ENCODE data around the gene FOXR1. TPM values are rescaled to one million over a fixed set of nuclear protein-coding genes. Genes with fewer than 3 reads are reported as not detected.
"Not testable (repeated sequence)": the region's sequence is repeated elsewhere in the genome, so short reads cannot be mapped to it uniquely, and the experiment has no call there.

Gene FOXR1
- total and polyA plus RNA-seq, 2 donors (not counting 3 experiments of a cell fraction or from before 2014, with no cell fraction given): not detected

DNA sequence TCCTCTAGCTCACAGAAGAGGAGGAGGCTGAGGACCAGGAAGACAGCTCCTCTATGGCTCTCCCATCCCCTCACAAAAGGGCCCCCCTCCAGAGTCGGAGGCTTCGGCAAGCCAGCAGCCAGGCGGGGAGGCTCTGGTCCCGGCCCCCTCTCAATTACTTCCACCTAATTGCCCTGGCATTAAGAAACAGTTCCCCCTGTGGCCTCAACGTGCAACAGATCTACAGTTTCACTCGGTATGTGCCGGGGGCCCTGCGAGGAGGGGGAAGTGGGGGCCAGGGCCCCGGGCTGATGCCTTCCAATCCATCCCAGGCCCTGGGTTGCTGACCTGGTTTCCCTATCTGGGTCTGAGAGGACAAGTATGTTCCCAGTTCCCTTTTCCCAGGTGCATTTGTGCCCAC is 7.9 kb downstream of the FOXR1 start:
- dilution Hi-C loops (cut with MboI; ENCODE audit: extremely low pct_ligation_motif_present, low sequenced_read_pairs) (no loop called here), intact Hi-C loops (cut with micrococcal nuclease) (no loop called here)
- POLR2A ChIA-PET: no interaction called here
- Histone ChIP-seq H3K27me3 (ENCODE audit: control insufficient read depth in 2 of 2, insufficient read depth in 2 of 2, low read length in 2 of 2) (peaks cover 4 to 11% of the 10 kb centered on the region in 2 experiments), H3K4me3 (replicated peaks in 1 of 3; ENCODE audit: insufficient read depth in 1 of 3, low read depth in 1 of 3, low read length in 3 of 3) (no peak overlapping the region), H3K79me2 (ENCODE audit: control insufficient read depth, insufficient read depth, low read length) (no peaks in the 10 kb centered on the region), H3K9me3 (replicated peaks; ENCODE audit: control insufficient read depth, insufficient read depth, low read length) (no peaks in the 10 kb centered on the region), H3K9me1 (replicated peaks; ENCODE audit: control insufficient read depth, extremely low read depth, insufficient read depth, low read length) (no peaks in the 10 kb centered on the region), H3K4me1 (ENCODE audit: control insufficient read depth, extremely low read depth, insufficient read depth, low read length) (no peaks in the 10 kb centered on the region), H3K36me3 (ENCODE audit: control insufficient read depth in 2 of 2, extremely low read depth in 1 of 2, insufficient read depth in 2 of 2, low read length in 2 of 2) (no peaks in the 10 kb centered on the region), H3K9ac (replicated peaks; ENCODE audit: extremely low read depth, insufficient read depth, low read length) (no peak overlapping the region), H3K27ac (ENCODE audit: insufficient read depth, low read depth, low read length) (no peak overlapping the region), H3K4me2 (ENCODE audit: insufficient read depth, low read length) (no peak overlapping the region), H4K20me1 (replicated peaks; ENCODE audit: control insufficient read depth, extremely low read depth, insufficient read depth, low read length) (no peaks in the 10 kb centered on the region), H2AFZ (ENCODE audit: low read depth, low read length) (no peak overlapping the region)
- no peak for FAIRE-seq
- no peak for DNase-seq (ENCODE audit: low read depth, low spot score)
- no TSS peak for BruUV-seq (replicated peaks)
- TF ChIP-seq GATA2 (IDR thresholded peaks at IDR 0.05; ENCODE audit: insufficient read depth, insufficient read length, low read depth, low read length): no peak
- no peak for TF ChIP-seq POLR2A (IDR thresholded peaks at IDR 0.05; ENCODE audit: low read depth, low read length)
- CTCF ChIA-PET: interaction anchor here (1.1 kb wide), 1 partner anchor 18 kb away, joined by 4 read pairs; the partner anchor contains the start of gene CENATAC

DNA sequence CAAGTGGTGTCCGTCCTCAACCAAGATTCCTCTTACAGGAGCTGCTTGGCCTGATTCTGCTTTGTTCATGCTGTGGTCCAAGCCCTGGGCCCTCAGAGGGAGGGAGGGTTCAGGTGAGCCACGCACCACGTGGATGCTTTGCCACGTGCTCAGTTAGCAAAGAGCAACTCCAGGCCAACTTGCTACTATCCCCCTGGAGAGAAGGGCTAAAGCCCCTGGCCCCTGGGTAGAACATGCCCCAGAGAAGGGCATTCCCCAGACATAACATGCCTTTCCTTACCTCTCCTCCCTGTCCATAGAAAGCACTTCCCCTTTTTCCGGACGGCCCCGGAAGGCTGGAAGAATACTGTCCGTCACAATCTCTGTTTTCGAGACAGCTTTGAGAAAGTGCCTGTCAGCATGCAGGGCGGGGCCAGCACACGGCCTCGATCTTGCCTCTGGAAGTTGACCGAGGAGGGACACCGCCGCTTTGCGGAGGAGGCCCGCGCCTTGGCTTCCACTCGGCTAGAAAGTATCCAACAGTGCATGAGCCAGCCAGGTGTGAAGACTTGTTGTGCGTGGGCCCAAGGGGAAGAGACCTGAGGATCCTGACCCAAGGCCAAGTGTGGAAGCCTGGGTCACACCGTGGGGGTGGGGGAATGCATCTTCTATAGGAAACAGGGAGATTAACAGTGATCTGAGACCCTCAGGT is 8.8 kb downstream of the FOXR1 start:
- TF ChIP-seq, protein P1, sequence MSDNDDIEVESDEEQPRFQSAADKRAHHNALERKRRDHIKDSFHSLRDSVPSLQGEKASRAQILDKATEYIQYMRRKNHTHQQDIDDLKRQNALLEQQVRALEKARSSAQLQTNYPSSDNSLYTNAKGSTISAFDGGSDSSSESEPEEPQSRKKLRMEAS (IDR thresholded peaks at IDR 0.05; ENCODE audit: insufficient read depth, insufficient read length): peak; percentile 12
- TF ChIP-seq JUN (IDR thresholded peaks at IDR 0.05; ENCODE audit: borderline replicate concordance, insufficient read depth, insufficient read length, low read depth): no peak
- TF ChIP-seq GATA2 (IDR thresholded peaks at IDR 0.05; ENCODE audit: insufficient read depth, insufficient read length, low read depth, low read length): no peak
- no peak for TF ChIP-seq EZH2 (IDR thresholded peaks at IDR 0.05; ENCODE audit: borderline replicate concordance, low read depth, low read length, severe bottlenecking)
- Histone ChIP-seq H3K27me3 (ENCODE audit: control insufficient read depth in 2 of 2, insufficient read depth in 2 of 2, low read length in 2 of 2) (peaks cover 4 to 5% of the 10 kb centered on the region in 2 experiments), H3K4me3 (replicated peaks in 1 of 3; ENCODE audit: insufficient read depth in 1 of 3, low read depth in 1 of 3, low read length in 3 of 3) (no peak overlapping the region), H3K36me3 (ENCODE audit: control insufficient read depth in 2 of 2, extremely low read depth in 1 of 2, insufficient read depth in 2 of 2, low read length in 2 of 2) (no peaks in the 10 kb centered on the region), H4K20me1 (replicated peaks; ENCODE audit: control insufficient read depth, extremely low read depth, insufficient read depth, low read length) (no peaks in the 10 kb centered on the region), H3K4me1 (ENCODE audit: control insufficient read depth, extremely low read depth, insufficient read depth, low read length) (no peaks in the 10 kb centered on the region), H3K27ac (ENCODE audit: insufficient read depth, low read depth, low read length) (no peak overlapping the region), H3K79me2 (ENCODE audit: control insufficient read depth, insufficient read depth, low read length) (no peaks in the 10 kb centered on the region), H3K4me2 (ENCODE audit: insufficient read depth, low read length) (no peak overlapping the region), H2AFZ (ENCODE audit: low read depth, low read length) (peak overlapping the region; percentile 8), H3K9me3 (replicated peaks; ENCODE audit: control insufficient read depth, insufficient read depth, low read length) (no peaks in the 10 kb centered on the region), H3K9me1 (replicated peaks; ENCODE audit: control insufficient read depth, extremely low read depth, insufficient read depth, low read length) (no peaks in the 10 kb centered on the region), H3K9ac (replicated peaks; ENCODE audit: extremely low read depth, insufficient read depth, low read length) (no peak overlapping the region)
- FAIRE-seq (no peak), DNase-seq (ENCODE audit: low read depth, low spot score) (no peak)
- dilution Hi-C loops (cut with MboI; ENCODE audit: extremely low pct_ligation_motif_present, low sequenced_read_pairs) (no loop called here), intact Hi-C loops (cut with micrococcal nuclease) (no loop called here)
- CTCF ChIA-PET: interaction anchor here (1.1 kb wide), 1 partner anchor 17 kb away, joined by 4 read pairs; the partner anchor contains the start of gene CENATAC
- BruUV-seq (replicated peaks): no TSS peak
- POLR2A ChIA-PET: no interaction called here

DNA sequence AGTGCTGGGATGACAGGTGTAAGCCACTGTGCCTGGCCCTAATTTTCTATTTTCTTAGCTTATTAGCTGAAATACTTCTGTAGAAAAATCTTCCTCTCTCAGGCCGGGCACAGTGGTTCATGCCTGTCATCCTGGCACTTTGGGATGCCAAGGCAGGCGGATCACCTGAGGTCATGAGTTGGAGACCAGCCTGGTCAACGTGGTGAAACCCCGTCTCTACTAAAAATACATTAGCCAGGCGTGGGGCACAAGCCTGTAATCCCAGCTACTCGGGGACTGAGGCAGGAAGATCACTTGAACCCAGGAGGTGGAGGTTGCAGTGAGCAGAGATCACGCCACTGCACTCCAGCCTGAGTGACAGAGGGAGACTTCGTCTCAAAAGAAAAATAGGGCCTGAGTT is 12.8 kb downstream of the FOXR1 start:
- H4K20me1 ChIP-seq (replicated peaks; ENCODE audit: control insufficient read depth, extremely low read depth, insufficient read depth, low read length); H3K4me1 ChIP-seq (ENCODE audit: control insufficient read depth, extremely low read depth, insufficient read depth, low read length); H3K27me3 ChIP-seq (ENCODE audit: control insufficient read depth in 2 of 2, insufficient read depth in 2 of 2, low read length in 2 of 2); H3K9me1 ChIP-seq (replicated peaks; ENCODE audit: control insufficient read depth, extremely low read depth, insufficient read depth, low read length); H2AFZ ChIP-seq (ENCODE audit: low read depth, low read length); BruUV-seq (replicated peaks); H3K4me2 ChIP-seq (ENCODE audit: insufficient read depth, low read length); POLR2A ChIA-PET; intact Hi-C loops (cut with micrococcal nuclease); dilution Hi-C loops (cut with MboI; ENCODE audit: extremely low pct_ligation_motif_present, low sequenced_read_pairs); H3K4me3 ChIP-seq (replicated peaks in 1 of 3; ENCODE audit: insufficient read depth in 1 of 3, low read depth in 1 of 3, low read length in 3 of 3); H3K79me2 ChIP-seq (ENCODE audit: control insufficient read depth, insufficient read depth, low read length); FAIRE-seq; DNase-seq (ENCODE audit: low read depth, low spot score); H3K9ac ChIP-seq (replicated peaks; ENCODE audit: extremely low read depth, insufficient read depth, low read length); H3K27ac ChIP-seq (ENCODE audit: insufficient read depth, low read depth, low read length); H3K9me3 ChIP-seq (replicated peaks; ENCODE audit: control insufficient read depth, insufficient read depth, low read length); H3K36me3 ChIP-seq (ENCODE audit: control insufficient read depth in 2 of 2, extremely low read depth in 1 of 2, insufficient read depth in 2 of 2, low read length in 2 of 2): not testable (repeated sequence)
- CTCF ChIA-PET: interaction anchor here (1.3 to 1.5 kb wide), 2 partner anchors 11 to 28 kb away, joined by 3 read pairs; partner anchors contain the start of gene UPK2

Measured in endothelial cell of umbilical vein (primary cell).